Thoracic aorta endothelial cell (primary cell): ENCODE measurements around the gene MRPL44. TPM values are rescaled to one million over a fixed set of nuclear protein-coding genes. Genes with fewer than 3 reads are reported as not detected.

Experiments used
- total RNA-seq: library from RNA; depleted of rRNA; stranded (reverse); fragments of >200 nt; gene quantifications from 2 replicates; pipeline ENCODE4 v1.2.3, GENCODE V29; 2012

The MRPL44 gene
- 41.0 and 49.6 TPM in 2 replicates for total RNA-seq

DNA sequence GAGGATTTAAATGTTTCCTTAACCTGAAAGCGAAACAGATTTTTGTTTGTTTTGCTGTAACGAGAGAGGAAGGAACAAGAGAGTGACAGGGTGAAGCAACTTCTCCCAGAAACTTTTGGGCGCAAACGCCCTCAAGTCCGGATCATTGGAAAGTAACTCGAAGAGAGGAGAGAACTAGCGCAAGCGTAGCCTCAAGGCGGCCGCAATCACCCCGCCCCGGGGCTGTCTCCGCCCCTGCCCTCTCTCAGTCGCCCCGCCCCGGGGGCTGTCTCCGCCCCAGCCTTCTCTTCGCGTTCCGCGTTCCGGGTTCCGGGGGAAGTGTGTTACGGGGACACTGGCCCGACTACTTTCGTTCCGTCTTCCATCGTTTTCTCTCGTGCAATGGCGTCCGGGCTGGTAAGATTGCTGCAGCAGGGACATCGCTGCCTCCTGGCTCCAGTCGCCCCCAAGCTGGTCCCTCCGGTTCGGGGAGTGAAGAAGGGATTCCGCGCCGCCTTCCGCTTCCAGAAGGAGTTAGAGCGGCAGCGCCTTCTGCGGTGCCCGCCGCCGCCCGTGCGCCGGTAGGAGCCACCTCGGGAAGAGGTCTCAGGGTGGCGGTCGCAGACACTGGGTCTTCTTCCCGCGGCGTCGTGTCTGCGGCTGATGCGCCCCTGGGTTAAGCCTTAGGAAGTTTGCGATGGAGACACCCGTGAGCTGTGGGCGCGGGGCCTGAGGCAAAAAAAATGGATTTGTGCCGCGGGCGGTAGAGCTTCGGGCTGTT is at the start of gene MRPL44:
Gene MRPL44 (plus strand): TSS at position 372 of the 760 bp plus-strand sequence. CDS start 10 bp downstream, at position 382.

DNA sequence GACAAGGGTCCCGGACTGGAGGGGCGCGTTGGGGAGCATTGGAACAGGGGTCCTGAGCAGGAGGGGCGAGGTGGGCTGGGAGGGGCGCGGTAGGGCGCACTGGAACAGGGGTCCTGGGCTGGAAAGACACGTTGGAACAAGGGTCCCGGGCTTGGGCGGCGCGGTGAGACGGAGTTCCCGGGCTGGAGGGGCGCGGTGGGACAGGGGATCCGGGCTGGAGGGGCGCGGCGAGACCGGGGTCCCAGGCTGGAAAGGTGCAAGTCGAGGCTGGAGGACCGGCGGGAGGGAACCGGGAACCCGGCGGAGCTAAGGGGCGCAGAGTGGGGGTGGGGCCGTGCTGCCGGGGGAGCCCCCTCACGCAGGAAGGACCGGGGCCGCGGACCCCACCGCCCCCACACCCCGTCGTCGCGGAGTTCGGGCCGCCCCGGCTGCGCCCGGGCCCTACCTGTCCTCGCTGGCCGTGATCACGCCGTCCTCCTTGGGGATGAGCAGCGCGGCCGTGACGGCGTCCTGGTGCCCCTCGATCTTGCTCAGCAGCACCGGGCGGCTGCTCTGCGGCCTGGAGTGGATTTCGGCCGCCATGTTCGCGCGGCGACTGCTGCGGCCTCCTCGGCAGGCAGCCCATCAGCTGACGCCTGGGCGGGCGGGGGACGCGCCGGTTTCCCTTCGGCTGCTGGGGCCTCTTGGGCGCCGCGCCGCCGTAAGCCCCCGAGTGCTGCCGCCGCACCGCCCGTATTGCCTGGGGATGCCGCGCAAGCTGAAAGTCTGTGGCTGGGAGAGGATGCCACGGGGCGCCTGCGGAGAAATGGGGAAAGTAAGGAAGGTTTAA is 12.3 kb upstream of the MRPL44 start, which contains the start of gene WDFY1:
Gene WDFY1 (minus strand): TSS at position 633 of the 829 bp plus-strand sequence. CDS start 51 bp downstream, at position 582.

Other genes with a start within 250 kb of the MRPL44 start
- 3.7 and 7.3 TPM in 2 replicates for gene AP1S3, start 119.9 kb upstream of the MRPL44 start, total RNA-seq
- gene WDFY1, start 12.1 kb upstream of the MRPL44 start, total RNA-seq = 140 and 141 TPM in 2 replicates
- 7.8 and 11.2 TPM in 2 replicates for gene SERPINE2, start 81.8 kb downstream of the MRPL44 start, total RNA-seq